HAP-1 (cell line): ENCODE data around the gene ATP2B2.
A peak's percentile ranks its signal among the peaks of the same experiment; 100 is the strongest.

Source experiments
- DNase-seq, 2 experiments: peaks; one replicate each; pipeline ENCODE4 v3.0.0-alpha.2; 2016 to 2020; ENCODE audit warnings: low spot score in 2 of 2
- H3K27me3 ChIP-seq: fragments of 250-450 bp; sonication (Bioruptor Pico); 2 replicates; pipeline ENCODE4 v1.5.1; 2020; ENCODE audit warnings: low read depth, mild to moderate bottlenecking, moderate library complexity
- H3K36me3 ChIP-seq: fragments of 250-450 bp; sonication (Bioruptor Pico); replicated peaks from 2 replicates; pipeline ENCODE4 v1.5.1; 2020; ENCODE audit warnings: mild to moderate bottlenecking
- H3K4me1 ChIP-seq: fragments of 250-450 bp; sonication (Bioruptor Pico); 2 replicates; pipeline ENCODE4 v1.5.1; 2020; ENCODE audit warnings: mild to moderate bottlenecking
- H3K4me3 ChIP-seq: fragments of 250-450 bp; sonication (Bioruptor Pico); 2 replicates; pipeline ENCODE4 v1.5.1; 2020; ENCODE audit warnings: mild to moderate bottlenecking, moderate library complexity
- H3K9me3 ChIP-seq: fragments of 250-450 bp; sonication (Bioruptor Pico); 2 replicates; pipeline ENCODE4 v1.5.1; 2020; ENCODE audit warnings: mild to moderate bottlenecking, moderate library complexity
- in situ Hi-C: fragments of 300-500 bp; cut with MboI; formaldehyde crosslinking; loops from 3 replicates; pipeline ENCODE4 v1.14.3; 2020; ENCODE audit warnings: low sequenced_read_pairs, inconsistent platforms, mixed read lengths

Gene ATP2B2

DNA sequence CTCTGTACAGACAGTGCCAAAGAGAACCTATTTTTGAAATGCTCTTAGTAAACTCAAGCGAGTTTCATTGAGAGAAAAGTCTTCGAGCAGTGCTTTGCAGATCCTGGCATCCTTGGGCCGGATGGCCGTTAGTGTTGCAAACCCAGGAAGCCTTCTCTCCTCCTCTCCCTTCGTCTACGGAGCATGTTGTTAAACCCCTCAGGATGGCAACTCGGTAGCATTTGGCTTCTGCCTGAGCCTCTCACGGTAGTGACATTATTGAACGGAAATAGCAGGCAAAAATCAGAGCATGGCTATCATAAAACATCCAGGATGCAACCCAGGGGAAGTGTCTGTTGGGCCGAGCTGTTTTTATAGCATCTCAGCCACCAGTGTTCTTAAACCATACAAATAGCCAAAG lies 177.8 kb downstream of the ATP2B2 start:
- in situ Hi-C loops, result no loop called here
- Histone ChIP-seq H3K4me3 (no peak overlapping the region), H3K4me1 (no peaks in the 10 kb centered on the region), H3K27me3 (peaks cover 59% of the 10 kb centered on the region), H3K36me3 (no peaks in the 10 kb centered on the region), H3K9me3 (no peaks in the 10 kb centered on the region)
- DNase-seq, result no peak

DNA sequence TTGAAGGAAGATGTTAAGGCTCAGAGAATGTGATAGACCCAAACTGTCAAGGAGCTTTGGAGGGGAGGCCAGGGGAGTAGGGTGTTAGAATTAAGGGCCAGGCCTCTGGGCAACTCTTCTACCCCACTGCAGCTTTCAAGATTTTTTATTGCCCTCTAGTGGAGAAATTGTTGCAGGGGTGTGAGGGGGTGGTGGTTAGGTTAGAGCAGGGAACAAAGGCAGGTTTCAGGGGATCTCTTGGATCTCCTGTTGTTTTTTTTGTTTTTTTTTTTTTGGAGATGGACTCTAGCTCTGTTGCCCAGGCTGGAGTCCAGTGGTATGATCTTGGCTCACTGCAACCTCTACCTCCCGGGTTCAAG lies 183.1 kb downstream of the ATP2B2 start:
- Histone ChIP-seq H3K9me3 (no peaks in the 10 kb centered on the region), H3K27me3 (peaks cover 16% of the 10 kb centered on the region), H3K36me3 (peaks cover 22% of the 10 kb centered on the region), H3K4me3 (no peak overlapping the region), H3K4me1 (no peaks in the 10 kb centered on the region; the same call in 1 of the 2 replicates)
- no peak for DNase-seq
- in situ Hi-C loops, result no loop called here

DNA sequence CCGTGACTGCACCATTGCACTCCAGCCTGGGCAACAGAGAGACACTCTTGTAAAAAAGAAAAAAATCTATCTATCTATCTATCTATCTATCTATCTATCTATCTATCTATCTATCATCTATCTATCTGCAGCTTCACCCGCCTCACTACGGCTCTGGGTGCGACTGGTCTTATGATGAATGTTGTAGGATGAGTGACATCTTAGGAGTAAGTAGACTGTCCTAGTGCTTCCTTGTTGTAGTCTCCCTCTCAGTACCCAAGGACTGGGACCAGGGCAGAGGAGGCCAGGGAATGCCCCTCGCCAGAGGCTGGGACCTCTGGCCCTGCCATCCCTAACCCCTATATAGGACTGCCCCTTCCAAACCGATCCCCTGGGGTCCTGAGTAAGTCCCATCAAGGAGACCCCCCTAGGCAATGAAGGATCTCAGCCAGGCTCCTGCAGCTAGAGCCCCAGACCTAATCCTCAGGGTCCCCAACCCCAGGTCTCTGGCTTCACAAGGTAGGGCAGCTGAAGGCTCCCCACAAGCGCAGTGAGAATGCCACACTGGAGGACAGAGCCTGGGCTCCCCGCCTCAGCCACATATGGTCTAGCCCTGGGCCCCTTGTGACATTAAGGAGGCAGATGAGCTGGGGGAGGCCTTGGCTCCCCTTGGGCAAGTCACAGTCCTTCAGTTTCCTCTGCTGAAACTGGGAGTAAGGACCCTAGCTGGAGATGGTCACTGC lies 183.6 kb downstream of the ATP2B2 start:
- in situ Hi-C loops, result no loop called here
- Histone ChIP-seq H3K4me1 (no peaks in the 10 kb centered on the region; the same call in 1 of the 2 replicates), H3K9me3 (no peaks in the 10 kb centered on the region), H3K36me3 (peaks cover 26% of the 10 kb centered on the region), H3K27me3 (peaks cover 11% of the 10 kb centered on the region), H3K4me3 (peak overlapping the region; percentile 98)
- DNase-seq, result no peak

DNA sequence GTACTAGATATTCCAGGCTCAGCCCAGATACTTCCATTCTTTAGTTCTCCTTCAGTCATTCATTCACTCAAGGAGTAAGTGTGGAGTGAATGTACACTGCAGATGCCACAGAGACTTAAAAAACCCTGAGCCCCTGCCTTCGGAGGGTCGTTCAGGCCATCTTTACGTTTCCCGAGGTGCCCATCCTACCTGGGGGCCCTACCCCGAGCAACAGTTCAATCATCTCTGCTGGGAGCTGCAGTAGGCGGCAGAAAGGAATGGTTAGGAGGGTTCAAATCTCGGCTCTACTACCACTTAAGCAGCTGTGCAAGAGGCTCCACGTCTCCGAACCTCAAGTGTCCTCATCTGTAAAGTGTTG lies 185.1 kb downstream of the ATP2B2 start:
- in situ Hi-C loops, result no loop called here
- H3K36me3 ChIP-seq, result peaks cover 39% of the 10 kb centered on the region
- H3K27me3 ChIP-seq, result peaks cover under 1% of the 10 kb centered on the region; the same call in 1 of the 2 replicates
- H3K4me1 ChIP-seq, result no peaks in the 10 kb centered on the region; the same call in 1 of the 2 replicates
- H3K9me3 ChIP-seq, result no peaks in the 10 kb centered on the region
- peak overlapping the region; percentile 98 for H3K4me3 ChIP-seq
- DNase-seq, result no peak

DNA sequence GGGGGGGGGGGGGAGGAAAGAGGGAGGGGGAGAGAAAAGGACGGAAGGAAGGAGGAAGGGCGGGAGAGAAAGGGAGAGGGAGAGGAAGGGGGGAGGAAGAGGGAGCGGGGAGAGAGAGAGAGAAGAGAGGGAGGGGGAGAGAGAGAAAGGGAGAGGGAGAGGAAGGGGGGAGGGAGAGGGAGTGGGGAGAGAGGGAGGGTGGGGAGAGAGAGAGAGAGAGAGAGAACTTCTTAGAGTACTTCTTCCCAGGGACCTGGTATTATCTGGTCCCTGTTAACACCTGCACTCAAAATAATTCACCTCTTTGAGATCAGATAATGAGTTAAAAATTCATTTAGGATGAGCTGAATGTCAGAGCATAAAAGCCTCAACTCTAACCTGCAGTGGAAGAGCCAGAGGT lies 185.6 kb downstream of the ATP2B2 start:
- Histone ChIP-seq H3K27me3 (no peaks in the 10 kb centered on the region), H3K4me1 (no peaks in the 10 kb centered on the region; the same call in 1 of the 2 replicates)
- in situ Hi-C loops, result no loop called here

DNA sequence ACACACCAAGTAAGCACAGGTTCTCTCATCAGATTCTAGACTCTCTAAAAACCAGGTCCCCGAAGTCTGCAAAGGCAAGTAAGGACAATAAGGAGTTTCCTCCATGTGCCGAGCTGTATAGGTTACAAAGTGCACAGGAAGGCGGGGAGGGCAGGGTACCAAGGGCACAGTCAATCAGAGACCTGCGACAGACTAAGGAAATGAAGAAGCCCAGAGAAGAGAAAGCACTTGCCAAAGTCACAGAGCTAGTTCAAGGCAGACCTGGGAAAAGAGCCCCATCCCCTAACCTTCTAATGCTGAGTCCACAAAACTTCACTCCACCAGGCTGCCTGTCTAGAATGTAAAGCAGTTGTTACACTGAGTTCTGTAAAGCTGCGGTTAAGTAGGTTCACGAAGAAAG lies 186.1 kb downstream of the ATP2B2 start:
- Histone ChIP-seq H3K27me3 (no peaks in the 10 kb centered on the region), H3K36me3 (peaks cover 48% of the 10 kb centered on the region), H3K4me1 (no peaks in the 10 kb centered on the region; the same call in 1 of the 2 replicates), H3K9me3 (no peaks in the 10 kb centered on the region), H3K4me3 (peak overlapping the region; percentile 8; the same call in 1 of the 2 replicates)
- DNase-seq, result no peak
- in situ Hi-C loops, result no loop called here

More for the DNA sequence above, 185.6 kb downstream of the ATP2B2 start:
- peak overlapping the region; percentile 98 for H3K4me3 ChIP-seq
- H3K36me3 ChIP-seq, result peaks cover 42% of the 10 kb centered on the region
- H3K9me3 ChIP-seq, result no peaks in the 10 kb centered on the region
- no peak for DNase-seq

DNA sequence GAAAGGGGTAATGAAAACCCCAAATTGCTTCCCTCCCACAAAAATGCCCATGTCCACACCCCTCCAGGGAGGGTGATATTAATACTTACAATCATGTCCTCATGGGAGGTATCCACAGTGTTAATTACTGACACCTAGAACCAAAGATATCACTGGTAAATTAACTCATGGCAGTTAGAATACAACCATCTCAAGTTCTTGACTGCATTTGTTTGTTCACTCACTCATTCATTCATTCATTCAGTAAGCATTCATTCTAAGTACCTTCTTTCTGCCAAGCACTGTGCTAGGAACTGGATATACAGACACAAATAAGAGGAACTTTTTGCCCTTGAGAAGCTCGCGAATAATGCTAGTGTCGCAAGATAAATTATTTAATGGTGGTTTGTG lies 187.4 kb downstream of the ATP2B2 start:
- no peak for DNase-seq
- in situ Hi-C loops, result no loop called here
- H3K4me3 ChIP-seq, result no peak overlapping the region
- no peaks in the 10 kb centered on the region for H3K27me3 ChIP-seq
- no peaks in the 10 kb centered on the region for H3K9me3 ChIP-seq
- peaks cover 59% of the 10 kb centered on the region for H3K36me3 ChIP-seq
- no peaks in the 10 kb centered on the region; the same call in 1 of the 2 replicates for H3K4me1 ChIP-seq

DNA sequence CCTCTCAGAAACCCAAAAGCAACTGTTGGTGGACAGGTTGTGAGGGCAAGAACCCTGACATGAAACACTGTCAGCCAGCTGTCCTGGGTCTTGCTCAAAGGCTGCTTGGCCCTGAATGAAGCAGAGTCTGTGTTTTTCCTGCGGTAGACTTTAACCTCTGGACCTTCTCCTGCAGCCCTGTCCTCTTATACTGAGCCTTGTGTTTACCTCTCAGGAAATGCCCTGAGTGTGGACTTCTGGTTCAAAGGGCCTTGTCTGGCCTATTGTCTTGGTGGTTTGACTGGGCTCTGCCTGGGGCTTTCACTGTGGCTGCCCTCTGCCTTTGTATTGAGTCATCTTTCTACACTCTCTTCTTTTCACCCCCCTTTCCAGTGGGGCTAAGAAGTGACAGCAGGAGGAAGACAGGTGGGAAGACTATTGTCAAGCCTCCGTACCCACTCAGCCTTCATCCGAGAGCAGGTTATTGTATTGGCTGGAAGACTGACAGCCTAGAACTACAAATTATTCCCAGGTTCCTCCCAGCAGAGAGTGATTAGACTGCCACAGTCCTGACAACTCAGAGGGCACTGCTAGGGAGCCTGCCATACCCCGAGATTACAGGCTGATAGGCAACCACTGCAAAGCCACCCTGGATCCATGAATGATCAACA lies 187.9 kb downstream of the ATP2B2 start:
- Histone ChIP-seq H3K27me3 (no peaks in the 10 kb centered on the region), H3K36me3 (peaks cover 65% of the 10 kb centered on the region), H3K4me3 (no peak overlapping the region), H3K4me1 (no peaks in the 10 kb centered on the region; the same call in 1 of the 2 replicates), H3K9me3 (no peaks in the 10 kb centered on the region)
- in situ Hi-C loops, result no loop called here
- DNase-seq, result no peak

DNA sequence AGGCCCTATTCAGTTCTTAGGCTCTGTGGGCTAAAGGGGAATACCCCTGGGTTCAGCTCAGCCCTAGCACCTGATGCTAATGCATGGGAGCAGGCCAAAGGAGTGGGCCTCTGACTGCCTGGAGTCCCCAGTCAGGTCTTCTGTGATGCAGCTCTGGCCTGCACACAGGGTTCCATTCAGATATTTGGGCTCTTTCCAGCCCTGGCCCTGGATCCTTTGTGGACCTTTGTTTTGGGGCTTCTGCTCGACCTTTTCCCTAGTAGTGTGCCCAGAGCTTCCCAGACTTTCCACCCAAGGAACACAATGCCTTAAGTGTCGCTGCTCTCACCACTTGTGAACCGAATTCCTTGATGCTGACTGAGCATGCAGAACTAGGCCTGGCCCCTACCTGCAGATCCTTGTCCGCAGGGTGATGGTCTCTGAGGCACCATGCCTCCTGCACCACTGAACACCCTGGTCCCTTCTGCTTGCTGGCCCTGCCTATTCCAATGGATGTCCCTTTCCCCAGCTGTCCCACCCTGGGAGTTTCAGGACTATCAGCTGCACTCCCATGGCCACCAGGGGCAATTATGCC lies 189.5 kb downstream of the ATP2B2 start:
- H3K4me3 ChIP-seq, result no peak overlapping the region
- H3K4me1 ChIP-seq, result no peaks in the 10 kb centered on the region; the same call in 1 of the 2 replicates
- H3K9me3 ChIP-seq, result no peaks in the 10 kb centered on the region
- no peak for DNase-seq
- no peaks in the 10 kb centered on the region for H3K27me3 ChIP-seq
- in situ Hi-C loops, result no loop called here
- peaks cover 79% of the 10 kb centered on the region for H3K36me3 ChIP-seq

DNA sequence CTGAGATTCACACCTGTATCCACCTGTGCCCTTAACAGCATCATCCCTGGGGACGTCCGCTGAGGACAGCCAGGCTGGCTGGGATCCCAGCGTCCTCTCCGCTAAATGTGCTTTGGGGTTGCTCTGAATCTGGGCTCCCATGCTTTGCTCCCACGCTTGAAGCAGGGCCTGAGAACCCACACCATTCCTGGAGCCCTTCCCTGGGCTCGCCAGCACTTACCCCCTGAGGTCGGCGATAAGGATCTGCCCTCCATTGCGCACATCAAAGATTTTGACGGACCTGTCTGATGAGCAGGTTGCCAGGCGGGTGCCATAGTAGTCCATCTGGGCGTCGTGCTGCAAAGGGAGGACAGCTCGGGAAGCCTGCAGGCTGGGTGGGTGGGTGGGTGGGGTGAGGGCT lies 190.3 kb downstream of the ATP2B2 start:
- Histone ChIP-seq H3K4me3 (no peak overlapping the region), H3K9me3 (no peaks in the 10 kb centered on the region), H3K27me3 (no peaks in the 10 kb centered on the region), H3K36me3 (peaks cover 81% of the 10 kb centered on the region), H3K4me1 (no peaks in the 10 kb centered on the region; the same call in 1 of the 2 replicates)
- in situ Hi-C loops, result no loop called here
- DNase-seq, result no peak

DNA sequence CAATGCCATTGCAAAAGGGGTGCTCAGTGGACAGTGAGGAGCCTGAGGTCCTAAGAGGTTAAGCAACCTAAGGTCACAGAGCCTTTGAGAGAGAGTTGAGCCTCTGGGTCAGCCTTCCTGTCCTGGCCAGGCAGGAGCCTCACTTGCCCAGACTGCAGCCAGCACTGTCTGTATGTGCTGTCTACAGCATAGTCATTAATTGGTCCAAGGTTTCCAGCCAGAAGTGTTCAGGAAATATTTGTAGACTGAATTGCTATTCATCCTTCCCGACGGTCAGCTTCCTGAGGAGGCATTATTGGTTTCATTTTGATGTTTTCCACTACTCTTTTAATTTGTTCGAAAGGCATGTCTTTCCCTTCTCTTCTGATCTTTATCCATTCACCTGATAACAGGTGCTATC lies 192.5 kb downstream of the ATP2B2 start:
- H3K9me3 ChIP-seq, result no peaks in the 10 kb centered on the region
- in situ Hi-C loops, result no loop called here
- no peaks in the 10 kb centered on the region for H3K27me3 ChIP-seq
- H3K36me3 ChIP-seq, result peaks cover 89% of the 10 kb centered on the region
- H3K4me1 ChIP-seq, result no peaks in the 10 kb centered on the region
- no peak for DNase-seq
- no peak overlapping the region for H3K4me3 ChIP-seq

DNA sequence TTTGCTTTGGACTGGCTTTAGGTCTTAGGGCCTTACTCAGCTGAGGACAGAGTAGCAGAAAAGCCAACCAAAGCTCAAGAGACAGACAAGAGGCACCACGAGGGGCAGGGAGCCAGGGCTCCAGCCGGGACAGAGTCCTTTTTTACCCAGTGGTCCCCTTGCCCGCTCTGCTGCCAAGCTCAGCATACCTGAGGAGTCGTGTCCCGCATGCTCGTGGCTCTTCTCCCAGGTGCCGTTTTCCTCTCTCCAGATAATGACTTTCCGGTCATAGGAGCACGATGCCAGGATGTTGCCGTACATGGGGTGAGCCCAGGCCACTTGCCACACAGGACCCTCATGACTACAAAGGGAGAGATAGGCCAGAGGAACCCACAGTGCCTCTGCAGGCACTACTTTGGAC lies 193.0 kb downstream of the ATP2B2 start:
- peaks cover 86% of the 10 kb centered on the region for H3K36me3 ChIP-seq
- no peak for DNase-seq
- H3K9me3 ChIP-seq, result no peaks in the 10 kb centered on the region
- H3K4me3 ChIP-seq, result no peak overlapping the region
- no peaks in the 10 kb centered on the region for H3K4me1 ChIP-seq
- in situ Hi-C loops, result no loop called here
- no peaks in the 10 kb centered on the region for H3K27me3 ChIP-seq

DNA sequence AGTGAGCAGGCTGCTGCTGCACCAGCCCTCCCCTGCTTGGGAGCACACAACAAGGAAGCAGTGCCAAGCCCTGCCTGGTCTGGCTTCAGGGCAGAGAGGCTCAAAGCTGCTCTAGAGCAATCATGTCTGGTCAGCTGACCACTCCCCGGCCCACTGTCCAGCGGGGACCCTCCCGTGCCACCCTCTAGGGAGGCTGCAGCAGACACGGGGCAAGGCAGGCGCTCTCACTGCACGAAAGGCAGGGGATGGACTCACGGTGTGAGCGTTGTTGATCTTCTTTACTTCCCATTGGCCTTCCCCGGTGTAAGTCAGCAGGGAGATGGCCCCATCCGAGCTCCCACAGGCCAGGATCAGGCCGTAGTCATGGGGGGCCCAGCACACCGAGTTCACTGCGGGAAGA lies 193.7 kb downstream of the ATP2B2 start:
- no peak overlapping the region for H3K4me3 ChIP-seq
- H3K36me3 ChIP-seq, result peaks cover 88% of the 10 kb centered on the region
- no peaks in the 10 kb centered on the region for H3K27me3 ChIP-seq
- H3K4me1 ChIP-seq, result no peaks in the 10 kb centered on the region
- H3K9me3 ChIP-seq, result no peaks in the 10 kb centered on the region
- in situ Hi-C loops, result no loop called here
- no peak for DNase-seq

DNA sequence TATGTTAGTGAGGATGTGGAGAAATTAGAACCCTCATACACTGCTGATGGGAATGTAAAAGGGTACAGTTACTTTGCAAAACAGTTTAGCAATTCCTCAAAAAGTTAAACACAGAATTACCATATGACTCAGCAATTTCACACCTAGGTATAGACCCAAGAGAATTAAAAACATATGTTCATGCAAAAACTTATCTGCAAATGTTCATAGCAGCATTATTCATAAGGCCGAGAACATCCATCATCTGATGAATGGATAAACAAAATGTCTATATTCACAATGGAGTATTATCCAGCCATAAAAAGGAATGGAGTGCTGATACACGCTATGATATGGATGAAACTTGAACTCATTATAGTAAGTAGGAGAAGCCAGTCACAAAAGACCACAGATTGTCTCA lies 194.8 kb downstream of the ATP2B2 start:
- no peaks in the 10 kb centered on the region for H3K27me3 ChIP-seq
- no peak overlapping the region for H3K4me3 ChIP-seq
- no peaks in the 10 kb centered on the region for H3K9me3 ChIP-seq
- H3K4me1 ChIP-seq, result no peaks in the 10 kb centered on the region
- no peak for DNase-seq
- in situ Hi-C loops, result no loop called here
- peaks cover 89% of the 10 kb centered on the region for H3K36me3 ChIP-seq
